Calu3 (cell line): ENCODE measurements around the gene QDPR. TPM values are rescaled to one million over a fixed set of nuclear protein-coding genes. Genes with fewer than 3 reads are reported as not detected.
"Not testable (repeated sequence)": the region's sequence is repeated elsewhere in the genome, so short reads cannot be mapped to it uniquely, and the experiment has no call there.

Source experiments
- BruUV-seq: library from RNA; stranded (reverse); fragments of 400-500 nt; replicated peaks from 2 replicates; lab custom pipeline; 2021; lab: Mats Ljungman, UMichigan
- CTCF ChIA-PET: fragments of 300-600 bp; sonication (Branson Sonifier 250); formaldehyde crosslinking; loops from one replicate; lab custom pipeline; 2022; ENCODE audit warnings: antibody characterized with exemption; lab: Charles Lee
- DNase-seq: peaks from one replicate; pipeline ENCODE4 v3.0.0; 2022
- H3K27ac Mint-ChIP-seq: one replicate; pipeline ENCODE4 v1.8.0; 2022; ENCODE audit warnings: mixed read lengths; ENCODE audit not compliant: unreplicated experiment
- H3K27me3 Mint-ChIP-seq: one replicate; pipeline ENCODE4 v1.8.0; 2022; ENCODE audit warnings: mixed read lengths; ENCODE audit not compliant: unreplicated experiment
- H3K36me3 Mint-ChIP-seq: one replicate; pipeline ENCODE4 v1.8.0; 2022; ENCODE audit warnings: mild to moderate bottlenecking, moderate library complexity, mixed read lengths; ENCODE audit not compliant: insufficient read depth, unreplicated experiment
- H3K4me1 Mint-ChIP-seq: one replicate; pipeline ENCODE4 v1.8.0; 2022; ENCODE audit warnings: mild to moderate bottlenecking, low read depth, mixed read lengths; ENCODE audit not compliant: unreplicated experiment
- H3K4me3 Mint-ChIP-seq: one replicate; pipeline ENCODE4 v1.8.0; 2022; ENCODE audit warnings: mild to moderate bottlenecking, low read depth, moderate library complexity, mixed read lengths; ENCODE audit not compliant: unreplicated experiment
- H3K9me3 Mint-ChIP-seq: one replicate; pipeline ENCODE4 v1.8.0; 2022; ENCODE audit warnings: low read depth, mixed read lengths; ENCODE audit not compliant: unreplicated experiment
- intact Hi-C: fragments of 100-400 bp; cut with micrococcal nuclease; formaldehyde crosslinking; loops from one replicate; pipeline ENCODE4 v1.10.0; 2022; ENCODE audit not compliant: unreplicated experiment
- total RNA-seq: library from RNA; stranded (reverse); gene quantifications from 2 replicates; pipeline ENCODE4 v1.2.3, GENCODE V29; 2022
- TF ChIP-seq, protein P1 (sequence below): fragments of 200-600 bp; IDR thresholded peaks from one replicate; pipeline ENCODE4 v1.8.0; 2022; ENCODE audit warnings: antibody characterized with exemption; ENCODE audit not compliant: unreplicated experiment

The QDPR gene
- total RNA-seq, 1 experiment from 2014 or later, result 24.8 TPM

DNA sequence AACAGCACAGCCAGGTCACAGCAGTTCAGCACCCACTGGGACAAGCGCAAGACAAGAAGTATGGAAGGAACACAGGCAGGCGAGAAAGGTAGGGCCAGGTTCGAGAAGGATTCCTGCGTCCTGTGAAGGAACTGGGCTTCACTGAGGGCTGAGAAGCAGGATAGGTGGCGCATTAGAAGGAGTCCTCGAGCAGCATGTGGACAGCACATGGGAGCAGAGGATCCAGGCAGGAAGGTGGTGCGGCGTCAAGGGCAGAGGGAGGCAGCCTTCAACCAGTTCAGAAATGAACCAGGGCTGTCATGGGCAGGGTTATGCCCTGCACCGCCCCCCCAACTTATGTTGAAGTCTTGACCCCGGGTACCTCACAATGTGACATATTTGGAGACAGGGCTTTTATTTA is 34.3 kb upstream of the QDPR start:
- Mint-ChIP-seq H3K9me3 (no peaks in the 10 kb centered on the region), H3K36me3 (peaks cover 11% of the 10 kb centered on the region), H3K27me3 (no peaks in the 10 kb centered on the region), H3K4me1 (peaks cover 14% of the 10 kb centered on the region), H3K4me3 (no peak overlapping the region), H3K27ac (no peak overlapping the region)
- TF ChIP-seq, protein P1, sequence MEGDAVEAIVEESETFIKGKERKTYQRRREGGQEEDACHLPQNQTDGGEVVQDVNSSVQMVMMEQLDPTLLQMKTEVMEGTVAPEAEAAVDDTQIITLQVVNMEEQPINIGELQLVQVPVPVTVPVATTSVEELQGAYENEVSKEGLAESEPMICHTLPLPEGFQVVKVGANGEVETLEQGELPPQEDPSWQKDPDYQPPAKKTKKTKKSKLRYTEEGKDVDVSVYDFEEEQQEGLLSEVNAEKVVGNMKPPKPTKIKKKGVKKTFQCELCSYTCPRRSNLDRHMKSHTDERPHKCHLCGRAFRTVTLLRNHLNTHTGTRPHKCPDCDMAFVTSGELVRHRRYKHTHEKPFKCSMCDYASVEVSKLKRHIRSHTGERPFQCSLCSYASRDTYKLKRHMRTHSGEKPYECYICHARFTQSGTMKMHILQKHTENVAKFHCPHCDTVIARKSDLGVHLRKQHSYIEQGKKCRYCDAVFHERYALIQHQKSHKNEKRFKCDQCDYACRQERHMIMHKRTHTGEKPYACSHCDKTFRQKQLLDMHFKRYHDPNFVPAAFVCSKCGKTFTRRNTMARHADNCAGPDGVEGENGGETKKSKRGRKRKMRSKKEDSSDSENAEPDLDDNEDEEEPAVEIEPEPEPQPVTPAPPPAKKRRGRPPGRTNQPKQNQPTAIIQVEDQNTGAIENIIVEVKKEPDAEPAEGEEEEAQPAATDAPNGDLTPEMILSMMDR, result no peak
- CTCF ChIA-PET, result no interaction called here
- BruUV-seq, result no TSS peak
- DNase-seq, result no peak
- intact Hi-C loops, result loop anchor here (5.0 to 10.0 kb wide), 2 partner anchors 241 to 1049 kb away; no protein-coding TSS in a partner anchor

DNA sequence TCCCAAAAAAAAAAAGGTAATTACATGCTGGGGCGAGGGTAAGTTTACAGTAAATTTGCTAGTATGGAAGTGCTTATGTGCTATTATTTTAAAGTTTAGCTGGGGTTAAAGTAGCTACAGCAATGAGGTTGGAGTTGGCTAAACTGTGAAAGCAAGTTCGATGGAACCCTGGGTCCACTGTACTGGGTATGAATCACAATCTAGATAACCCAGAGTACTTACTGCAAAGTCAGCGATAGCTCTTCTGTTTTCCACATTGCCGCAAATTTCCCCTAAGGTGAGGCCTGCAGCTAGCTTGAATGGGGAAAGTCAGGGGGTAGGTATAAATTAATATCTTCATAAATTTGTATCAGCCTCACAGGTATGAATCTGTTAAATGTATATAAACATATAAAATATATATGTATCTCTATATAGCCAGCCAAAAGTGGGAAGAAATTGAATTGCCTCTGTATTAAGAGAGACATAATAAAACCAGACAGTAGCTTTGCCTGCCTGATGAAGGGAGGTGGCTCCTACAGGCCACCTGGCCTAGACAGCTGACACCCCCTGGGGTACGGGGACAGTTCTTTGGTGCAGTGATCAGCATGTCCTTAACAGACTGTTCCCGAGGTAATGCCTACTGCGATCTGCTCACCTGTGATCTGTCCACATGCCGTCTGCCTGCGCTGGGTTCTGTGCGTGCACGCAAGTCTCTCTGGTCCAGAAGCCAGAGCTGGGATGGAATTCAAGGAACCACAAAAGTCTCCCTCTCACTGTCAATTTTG is 33.7 kb upstream of the QDPR start:
- Mint-ChIP-seq H3K27ac (peak overlapping the region; percentile 44), H3K4me3 (no peak overlapping the region), H3K36me3 (peaks cover 11% of the 10 kb centered on the region), H3K27me3 (no peaks in the 10 kb centered on the region), H3K4me1 (peaks cover 14% of the 10 kb centered on the region), H3K9me3 (no peaks in the 10 kb centered on the region)
- intact Hi-C loops, result loop anchor here (5.0 to 10.0 kb wide), 2 partner anchors 242 to 1049 kb away; no protein-coding TSS in a partner anchor
- no peak for DNase-seq
- CTCF ChIA-PET, result interaction anchor here (0.7 kb wide), 1 partner anchor 8 kb away, joined by 4 read pairs; no protein-coding TSS in a partner anchor
- TF ChIP-seq, protein P1, result no peak
- no TSS peak for BruUV-seq

- H3K36me3 Mint-ChIP-seq, result peaks cover 11% of the 10 kb centered on the region
- CTCF ChIA-PET, result interaction anchor here (0.7 kb wide), 1 partner anchor 9 kb away, joined by 4 read pairs; no protein-coding TSS in a partner anchor
- H3K27ac Mint-ChIP-seq, result peak overlapping the region; percentile 44
- H3K27me3 Mint-ChIP-seq, result no peaks in the 10 kb centered on the region
- TF ChIP-seq, protein P1, result no peak
- BruUV-seq, result no TSS peak
- H3K4me3 Mint-ChIP-seq, result no peak overlapping the region
- peak; percentile 44 for DNase-seq
- H3K9me3 Mint-ChIP-seq, result no peaks in the 10 kb centered on the region
- intact Hi-C loops, result loop anchor here (5.0 to 10.0 kb wide), 2 partner anchors 242 to 1050 kb away; no protein-coding TSS in a partner anchor
- H3K4me1 Mint-ChIP-seq, result peaks cover 14% of the 10 kb centered on the region
Measured at GRCh38 chr4:17544831-17545234, 32.9 kb upstream of the QDPR start.

- H3K4me1 Mint-ChIP-seq, result peaks cover 14% of the 10 kb centered on the region
- no peak overlapping the region for H3K4me3 Mint-ChIP-seq
- H3K27me3 Mint-ChIP-seq, result no peaks in the 10 kb centered on the region
- no TSS peak for BruUV-seq
- H3K9me3 Mint-ChIP-seq, result no peaks in the 10 kb centered on the region
- H3K27ac Mint-ChIP-seq, result peak overlapping the region; percentile 52
- DNase-seq, result peak; percentile 35
- H3K36me3 Mint-ChIP-seq, result peaks cover 7% of the 10 kb centered on the region
- CTCF ChIA-PET, result no interaction called here
- TF ChIP-seq, protein P1, result no peak
- intact Hi-C loops, result loop anchor here (10.0 kb wide), 1 partner anchor 1051 kb away; no protein-coding TSS in a partner anchor
Measured at GRCh38 chr4:17544205-17544604, 32.3 kb upstream of the QDPR start.

DNA sequence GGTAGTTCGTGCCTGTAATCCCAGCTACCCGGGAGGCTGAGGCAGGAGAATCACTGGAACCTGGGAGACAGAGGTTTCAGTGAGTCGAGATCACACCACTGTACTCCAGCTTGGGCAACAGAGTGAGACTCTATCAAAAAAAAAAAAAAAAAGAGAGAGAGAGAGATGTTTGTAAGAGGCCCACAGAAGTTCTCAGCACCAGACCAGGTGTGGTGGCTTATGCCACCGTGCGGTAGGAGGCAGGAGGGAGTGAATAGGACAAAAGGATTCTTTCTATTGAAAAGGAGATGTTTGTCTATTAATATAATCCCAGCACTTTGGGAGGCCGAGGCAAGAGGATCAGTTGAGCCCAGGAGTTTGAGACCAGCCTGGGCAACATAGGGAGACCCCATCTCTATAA is 25.2 kb upstream of the QDPR start:
- DNase-seq, H3K4me1 Mint-ChIP-seq, H3K9me3 Mint-ChIP-seq, H3K36me3 Mint-ChIP-seq, H3K4me3 Mint-ChIP-seq, H3K27me3 Mint-ChIP-seq, BruUV-seq, H3K27ac Mint-ChIP-seq, intact Hi-C loops, CTCF ChIA-PET: not testable (repeated sequence)
